Measurements from ENCODE around the gene PDHX.
"Not testable (repeated sequence)": the region's sequence is repeated elsewhere in the genome, so short reads cannot be mapped to it uniquely, and the experiment has no call there.

Gene PDHX

GRCh38 chr11:34911676-34912075 is 4.7 kb upstream of the PDHX start:
- DNase-seq, result no peak

- not testable (repeated sequence) for DNase-seq
Measured at GRCh38 chr11:34913556-34913955, 2.9 kb upstream of the PDHX start.

- no peak for DNase-seq
Measured at GRCh38 chr11:34915136-34916014, 1.0 kb upstream of the PDHX start.

GRCh38 chr11:34916843-34917770 is 689 bp downstream of the PDHX start:
- DNase-seq, result no peak

- no peak for DNase-seq
Measured at GRCh38 chr11:34921156-34921555, 4.7 kb downstream of the PDHX start.

GRCh38 chr11:34924714-34925113 is 8.3 kb downstream of the PDHX start:
- no peak for DNase-seq

- DNase-seq, result no peak
Measured at GRCh38 chr11:34926101-34926830, 9.8 kb downstream of the PDHX start.

GRCh38 chr11:34926831-34927132 is 10.4 kb downstream of the PDHX start:
- no peak for DNase-seq

- DNase-seq, result no peak
Measured at GRCh38 chr11:34928268-34928959, 12.0 kb downstream of the PDHX start.

- DNase-seq, result no peak
Measured at GRCh38 chr11:34928960-34929680, 12.7 kb downstream of the PDHX start.

- DNase-seq, result no peak
Measured at GRCh38 chr11:34929794-34930763, 13.7 kb downstream of the PDHX start.

GRCh38 chr11:34936945-34937629 is 20.7 kb downstream of the PDHX start:
- no peak for DNase-seq

- DNase-seq, result no peak
Measured at GRCh38 chr11:34938611-34939010, 22.2 kb downstream of the PDHX start.

- DNase-seq, result no peak
Measured at GRCh38 chr11:34940026-34940677, 23.7 kb downstream of the PDHX start.

GRCh38 chr11:34941688-34942087 is 25.3 kb downstream of the PDHX start:
- DNase-seq, result no peak

- DNase-seq, result no peak
Measured at GRCh38 chr11:34944692-34945091, 28.3 kb downstream of the PDHX start.

- no peak for DNase-seq
Measured at GRCh38 chr11:34948696-34949095, 32.3 kb downstream of the PDHX start.

GRCh38 chr11:34953955-34954354 is 37.5 kb downstream of the PDHX start:
- DNase-seq, result no peak

GRCh38 chr11:34957206-34957605 is 40.8 kb downstream of the PDHX start:
- no peak for DNase-seq

GRCh38 chr11:34957606-34958005 is 41.2 kb downstream of the PDHX start:
- no peak for DNase-seq
